ENCODE data around the gene ETFB.

Gene ETFB

DNA sequence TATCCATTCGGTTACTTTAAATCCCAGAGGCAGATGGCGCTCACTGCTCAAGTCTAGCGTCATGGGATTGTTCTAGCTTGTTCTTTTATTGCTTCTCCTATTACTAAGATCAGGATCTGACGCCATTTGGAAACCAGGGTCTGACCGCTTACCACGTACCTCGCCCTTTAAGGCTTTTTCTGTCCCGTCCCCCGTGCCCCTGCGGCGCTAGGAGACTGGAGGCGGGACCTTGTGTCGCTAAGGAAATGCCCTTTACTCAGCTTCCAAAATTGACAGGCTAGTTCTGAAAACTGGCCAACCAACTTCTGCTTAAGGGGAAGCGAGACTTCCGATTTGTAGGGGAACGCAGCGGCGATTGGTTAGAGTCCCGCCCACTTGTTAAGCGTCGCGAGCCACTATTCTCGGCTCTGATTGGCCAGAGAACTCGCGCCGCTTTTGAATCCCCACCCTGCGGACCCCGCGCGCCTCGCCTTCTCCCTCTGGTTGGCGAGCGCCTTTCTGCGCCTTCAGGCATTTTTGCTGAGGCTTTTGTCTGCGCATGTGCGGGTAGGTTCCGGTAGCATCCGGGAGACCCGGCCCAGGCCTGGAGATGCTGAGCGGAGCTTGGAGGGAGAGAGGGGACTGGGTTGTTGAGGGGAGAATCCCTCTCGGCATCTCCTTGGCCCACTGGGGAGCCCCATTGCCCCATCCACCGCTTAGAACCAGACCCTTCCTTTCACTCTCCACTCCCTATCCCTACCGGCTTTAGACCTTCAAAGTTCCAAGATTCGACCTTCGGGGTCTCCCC lies 28.1 kb upstream of the ETFB start:
- Histone ChIP-seq H3K27ac (ENCODE audit: low read depth, low read length, severe bottlenecking) (peak overlapping the region; percentile 79), H3K4me3 (ENCODE audit: extremely low read depth, insufficient read depth, low read length, poor library complexity, severe bottlenecking) (peak overlapping the region; percentile 50)
- 1 to 4% methylated on average over 35 to 41 of the region's 45 CpGs for WGBS, 2 experiments (ENCODE audit: insufficient coverage in 2 of 2)

DNA sequence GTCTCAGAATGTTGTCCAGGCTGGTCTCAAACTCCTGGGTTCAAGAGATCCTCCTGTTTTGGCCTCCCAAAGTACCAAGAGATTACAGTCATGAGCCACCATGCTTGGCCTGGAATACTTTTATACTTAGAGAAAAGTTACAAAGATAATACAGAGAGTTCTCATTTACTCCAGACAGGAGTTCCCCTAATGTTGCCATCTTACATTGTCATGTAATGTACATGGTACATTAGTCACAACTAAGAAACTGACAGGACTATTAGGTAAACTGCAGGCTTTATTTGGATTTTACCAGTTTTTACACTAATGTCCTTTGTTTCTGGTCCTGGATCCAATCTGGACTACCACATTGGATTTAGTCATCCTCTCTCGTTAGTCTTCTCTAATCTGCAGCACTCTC lies 26.5 kb upstream of the ETFB start:
- no CpG with 5 or more reads among the region's 1 CpG for WGBS, 2 experiments (ENCODE audit: insufficient coverage in 2 of 2)
- H3K36me3 ChIP-seq (ENCODE audit: control insufficient read depth, insufficient read depth, low read length) = no peaks in the 10 kb centered on the region
- H3K4me1 ChIP-seq (ENCODE audit: control insufficient read depth, insufficient read depth, low read length, poor library complexity, severe bottlenecking) = no peaks in the 10 kb centered on the region
- H3K9me3 ChIP-seq (ENCODE audit: control insufficient read depth, low read length) = no peaks in the 10 kb centered on the region
- no peak overlapping the region for H3K4me3 ChIP-seq (ENCODE audit: extremely low read depth, insufficient read depth, low read length, poor library complexity, severe bottlenecking)
- H3K27ac ChIP-seq (ENCODE audit: low read depth, low read length, severe bottlenecking) = no peak overlapping the region

More for the DNA sequence above, 28.1 kb upstream of the ETFB start:
- Histone ChIP-seq H3K36me3 (ENCODE audit: control insufficient read depth, insufficient read depth, low read length) (no peaks in the 10 kb centered on the region), H3K4me1 (ENCODE audit: control insufficient read depth, insufficient read depth, low read length, poor library complexity, severe bottlenecking) (no peaks in the 10 kb centered on the region), H3K9me3 (ENCODE audit: control insufficient read depth, low read length) (no peaks in the 10 kb centered on the region)

DNA sequence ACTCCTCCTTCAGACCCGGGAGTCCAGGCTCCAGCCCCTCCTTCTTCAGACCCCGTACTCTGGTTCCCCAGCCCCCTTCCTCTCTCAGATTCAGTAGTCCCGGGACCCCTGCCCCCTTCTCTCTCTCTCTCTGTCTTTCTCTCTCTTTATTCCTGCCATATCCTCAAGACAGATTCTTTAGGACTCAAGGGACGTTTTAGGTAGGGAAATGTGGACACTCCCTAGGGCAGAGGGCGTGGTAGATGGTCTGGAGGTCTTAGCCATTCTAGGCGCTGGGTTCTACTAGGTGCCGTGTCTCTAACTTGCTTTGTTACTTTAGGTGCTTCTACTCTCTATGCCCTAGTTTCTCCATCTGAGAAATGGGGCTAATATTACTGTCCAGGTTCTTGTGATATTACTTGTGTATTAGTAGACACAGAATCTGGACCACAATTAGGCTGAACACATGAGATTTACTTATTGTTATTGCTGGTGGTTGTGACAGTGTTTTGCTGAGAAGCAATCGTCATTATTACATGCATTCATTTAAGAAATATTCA lies 25.0 kb upstream of the ETFB start:
- Histone ChIP-seq H3K36me3 (ENCODE audit: control insufficient read depth, insufficient read depth, low read length) (no peaks in the 10 kb centered on the region), H3K9me3 (ENCODE audit: control insufficient read depth, low read length) (no peaks in the 10 kb centered on the region), H3K4me3 (ENCODE audit: extremely low read depth, insufficient read depth, low read length, poor library complexity, severe bottlenecking) (no peak overlapping the region), H3K4me1 (ENCODE audit: control insufficient read depth, insufficient read depth, low read length, poor library complexity, severe bottlenecking) (no peaks in the 10 kb centered on the region), H3K27ac (ENCODE audit: low read depth, low read length, severe bottlenecking) (no peak overlapping the region)
- WGBS, 2 experiments (ENCODE audit: insufficient coverage in 2 of 2) = 67 to 72% methylated on average over 2 to 3 of the region's 8 CpGs

DNA sequence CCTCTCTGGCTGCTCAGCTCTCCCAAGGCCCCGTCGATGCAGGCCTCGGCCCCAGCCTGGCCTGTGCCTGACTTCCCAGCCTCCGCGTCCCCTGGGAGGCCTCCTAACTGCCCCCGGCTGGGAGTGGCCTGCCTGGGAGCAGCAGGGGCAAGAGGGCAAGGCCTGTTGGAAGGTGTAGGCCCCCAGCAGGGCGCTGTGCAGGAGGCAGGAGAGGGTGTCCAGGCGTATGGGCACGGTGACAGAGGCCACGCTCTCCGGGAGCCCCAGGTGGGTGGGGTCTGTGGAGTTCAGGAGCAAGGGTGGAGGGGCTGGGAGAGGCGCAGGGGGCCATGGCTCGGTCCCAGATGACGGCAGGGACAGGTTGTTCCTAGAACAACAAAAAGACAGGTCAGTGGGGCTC lies 23.0 kb upstream of the ETFB start:
- no peaks in the 10 kb centered on the region for H3K4me1 ChIP-seq (ENCODE audit: control insufficient read depth, insufficient read depth, low read length, poor library complexity, severe bottlenecking)
- no peaks in the 10 kb centered on the region for H3K36me3 ChIP-seq (ENCODE audit: control insufficient read depth, insufficient read depth, low read length)
- no peak overlapping the region for H3K27ac ChIP-seq (ENCODE audit: low read depth, low read length, severe bottlenecking)
- WGBS, 2 experiments (ENCODE audit: insufficient coverage in 2 of 2) = 91 to 92% methylated on average over 9 to 14 of the region's 14 CpGs
- H3K9me3 ChIP-seq (ENCODE audit: control insufficient read depth, low read length) = no peaks in the 10 kb centered on the region
- no peak overlapping the region for H3K4me3 ChIP-seq (ENCODE audit: extremely low read depth, insufficient read depth, low read length, poor library complexity, severe bottlenecking)

DNA sequence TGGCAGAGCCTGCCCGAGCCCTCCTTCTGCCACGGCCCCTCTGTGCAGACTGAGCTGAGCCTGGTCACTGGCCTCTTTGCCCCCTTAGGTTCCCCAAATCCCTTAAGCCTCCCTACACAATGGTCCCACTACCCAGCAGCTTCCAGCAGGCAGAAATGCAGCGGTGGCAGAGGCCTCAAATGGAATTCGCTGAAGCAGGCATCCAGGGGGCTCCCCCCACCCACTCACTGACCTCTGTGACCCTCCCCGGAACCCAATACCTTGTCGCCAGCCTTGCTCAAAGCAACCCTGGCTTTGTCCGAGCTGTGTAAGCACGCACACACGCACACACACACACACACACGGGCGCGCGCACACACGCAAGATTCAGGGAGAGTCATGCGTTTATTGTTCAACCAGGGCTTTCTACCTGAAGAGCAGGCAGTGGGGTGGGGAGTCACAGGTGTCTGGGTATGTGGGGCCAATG lies 21.8 kb upstream of the ETFB start, which contains the start of gene LIM2:
Gene LIM2, minus strand, starts transcription at position 51 of the 466 bp plus-strand sequence. CDS start 531 bp downstream, outside the sequence.
- Histone ChIP-seq H3K4me3 (ENCODE audit: extremely low read depth, insufficient read depth, low read length, poor library complexity, severe bottlenecking) (no peak within 1 kb of the TSS), H3K9me3 (ENCODE audit: control insufficient read depth, low read length) (no peaks in the 10 kb centered on the region), H3K27ac (ENCODE audit: low read depth, low read length, severe bottlenecking) (no peak within 1 kb of the TSS), H3K36me3 (ENCODE audit: control insufficient read depth, insufficient read depth, low read length) (no peaks in the 10 kb centered on the region), H3K4me1 (ENCODE audit: control insufficient read depth, insufficient read depth, low read length, poor library complexity, severe bottlenecking) (no peaks in the 10 kb centered on the region)
- 87 to 95% methylated on average over 7 to 14 of the region's 15 CpGs for WGBS, 2 experiments (ENCODE audit: insufficient coverage in 2 of 2)

DNA sequence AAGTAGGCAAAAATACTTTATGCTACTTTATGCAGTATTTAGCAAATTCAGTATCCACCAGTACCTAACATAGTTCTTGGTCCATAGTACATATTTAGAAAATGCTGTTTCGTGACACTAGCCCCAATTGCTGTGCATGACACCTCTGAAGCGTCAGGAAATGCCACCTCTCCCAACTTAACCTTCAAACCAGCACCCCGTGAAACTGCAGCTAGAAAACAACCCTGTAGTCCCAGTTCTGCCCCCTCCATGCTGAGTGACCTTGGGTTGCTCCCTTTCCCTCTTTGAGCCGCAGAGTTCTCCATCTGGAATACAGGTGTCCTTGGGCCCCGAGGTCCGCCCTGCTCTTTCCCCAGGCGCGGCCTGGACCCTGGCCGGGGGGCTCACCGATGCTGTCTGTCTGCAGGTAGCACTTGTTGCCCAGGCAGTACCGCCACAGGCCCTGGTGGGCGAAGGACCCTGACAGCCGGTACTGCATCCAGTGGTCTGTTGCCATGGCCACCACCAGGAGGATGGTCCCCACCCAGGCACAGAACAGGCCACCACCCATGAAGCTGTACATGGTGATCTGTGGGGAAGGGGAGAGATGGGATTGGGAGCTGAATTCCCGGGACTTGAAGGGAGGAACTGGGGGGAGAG lies 20.8 kb upstream of the ETFB start:
- WGBS, 2 experiments (ENCODE audit: insufficient coverage in 2 of 2) = 90 to 92% methylated on average over 11 to 13 of the region's 14 CpGs
- H3K36me3 ChIP-seq (ENCODE audit: control insufficient read depth, insufficient read depth, low read length) = no peaks in the 10 kb centered on the region
- H3K4me1 ChIP-seq (ENCODE audit: control insufficient read depth, insufficient read depth, low read length, poor library complexity, severe bottlenecking) = no peaks in the 10 kb centered on the region
- no peaks in the 10 kb centered on the region for H3K9me3 ChIP-seq (ENCODE audit: control insufficient read depth, low read length)
- H3K4me3 ChIP-seq (ENCODE audit: extremely low read depth, insufficient read depth, low read length, poor library complexity, severe bottlenecking) = no peak overlapping the region
- H3K27ac ChIP-seq (ENCODE audit: low read depth, low read length, severe bottlenecking) = no peak overlapping the region

DNA sequence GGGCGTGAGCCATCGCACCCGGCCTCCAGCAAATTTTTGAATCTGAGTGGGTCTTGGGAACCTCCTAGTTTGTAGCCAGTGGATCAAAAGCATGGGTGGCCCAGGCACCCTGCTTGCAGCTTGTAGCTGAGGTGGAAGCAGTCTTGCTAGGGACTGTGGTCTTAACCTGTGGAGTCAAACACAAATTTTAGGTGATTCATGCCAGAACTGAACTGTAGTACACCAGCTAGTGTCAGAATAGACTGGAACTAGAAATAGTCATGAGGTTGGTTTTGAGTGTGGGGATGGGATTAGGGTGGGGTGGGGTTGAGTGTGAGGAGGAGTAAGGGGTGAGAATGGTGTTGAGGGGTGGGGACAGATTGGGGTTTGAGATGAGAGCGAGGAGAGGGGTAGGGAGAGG lies 15.8 kb upstream of the ETFB start:
- no peaks in the 10 kb centered on the region for H3K36me3 ChIP-seq (ENCODE audit: control insufficient read depth, insufficient read depth, low read length)
- no peak overlapping the region for H3K4me3 ChIP-seq (ENCODE audit: extremely low read depth, insufficient read depth, low read length, poor library complexity, severe bottlenecking)
- H3K9me3 ChIP-seq (ENCODE audit: control insufficient read depth, low read length) = peaks cover 4% of the 10 kb centered on the region
- H3K27ac ChIP-seq (ENCODE audit: low read depth, low read length, severe bottlenecking) = no peak overlapping the region
- WGBS, 2 experiments (ENCODE audit: insufficient coverage in 2 of 2) = 86 to 94% methylated on average over 1 to 4 of the region's 4 CpGs
- H3K4me1 ChIP-seq (ENCODE audit: control insufficient read depth, insufficient read depth, low read length, poor library complexity, severe bottlenecking) = no peaks in the 10 kb centered on the region

DNA sequence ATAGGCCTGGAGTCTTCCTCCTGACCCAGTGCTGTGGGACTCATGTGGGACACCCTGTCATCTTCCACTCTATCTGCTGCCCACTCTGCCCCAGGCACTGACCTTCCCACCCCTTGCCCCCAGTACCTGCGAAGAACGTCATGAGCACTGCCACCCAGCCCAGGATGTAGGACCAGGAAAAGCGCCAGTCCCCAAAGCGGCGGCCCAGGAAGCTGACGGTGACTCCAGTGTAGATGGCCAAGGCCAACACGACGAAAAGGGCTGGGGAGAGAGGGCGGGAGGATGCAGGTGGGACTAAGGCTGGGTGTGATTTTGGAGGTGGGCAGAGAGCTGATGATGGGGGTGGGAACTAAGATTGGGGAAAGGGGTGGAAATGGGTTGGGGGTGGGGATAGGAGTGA lies 14.2 kb upstream of the ETFB start:
- WGBS, 2 experiments (ENCODE audit: insufficient coverage in 2 of 2) = 91% methylated on average over 8 to 9 of the region's 9 CpGs
- Histone ChIP-seq H3K36me3 (ENCODE audit: control insufficient read depth, insufficient read depth, low read length) (no peaks in the 10 kb centered on the region), H3K4me3 (ENCODE audit: extremely low read depth, insufficient read depth, low read length, poor library complexity, severe bottlenecking) (no peak overlapping the region), H3K27ac (ENCODE audit: low read depth, low read length, severe bottlenecking) (no peak overlapping the region), H3K9me3 (ENCODE audit: control insufficient read depth, low read length) (peaks cover 4% of the 10 kb centered on the region), H3K4me1 (ENCODE audit: control insufficient read depth, insufficient read depth, low read length, poor library complexity, severe bottlenecking) (no peaks in the 10 kb centered on the region)

DNA sequence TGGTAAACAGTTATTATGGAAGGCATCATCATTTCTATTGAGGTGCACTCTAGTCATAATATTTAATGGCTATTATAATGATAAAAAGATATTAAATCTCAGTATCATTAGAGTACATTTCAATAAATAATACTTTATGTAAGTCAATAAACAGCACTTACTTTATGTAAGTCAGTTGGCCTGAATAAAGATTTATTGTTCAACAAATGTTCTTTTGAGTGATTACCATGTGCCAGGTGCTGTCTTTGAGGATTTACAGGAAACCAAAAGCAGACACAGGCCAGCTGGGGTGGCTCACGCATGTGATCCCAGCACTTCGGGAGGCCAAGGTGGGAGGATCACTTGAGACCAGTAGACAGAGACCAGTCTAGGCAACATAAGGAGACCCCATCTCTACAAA lies 11.2 kb upstream of the ETFB start:
- H3K4me1 ChIP-seq (ENCODE audit: control insufficient read depth, insufficient read depth, low read length, poor library complexity, severe bottlenecking) = peaks cover 4% of the 10 kb centered on the region
- no peaks in the 10 kb centered on the region for H3K36me3 ChIP-seq (ENCODE audit: control insufficient read depth, insufficient read depth, low read length)
- no peak overlapping the region for H3K27ac ChIP-seq (ENCODE audit: low read depth, low read length, severe bottlenecking)
- H3K9me3 ChIP-seq (ENCODE audit: control insufficient read depth, low read length) = peaks cover 4% of the 10 kb centered on the region
- no peak overlapping the region for H3K4me3 ChIP-seq (ENCODE audit: extremely low read depth, insufficient read depth, low read length, poor library complexity, severe bottlenecking)
- 89 to 100% methylated on average over 2 of the region's 2 CpGs for WGBS, 2 experiments (ENCODE audit: insufficient coverage in 2 of 2)

DNA sequence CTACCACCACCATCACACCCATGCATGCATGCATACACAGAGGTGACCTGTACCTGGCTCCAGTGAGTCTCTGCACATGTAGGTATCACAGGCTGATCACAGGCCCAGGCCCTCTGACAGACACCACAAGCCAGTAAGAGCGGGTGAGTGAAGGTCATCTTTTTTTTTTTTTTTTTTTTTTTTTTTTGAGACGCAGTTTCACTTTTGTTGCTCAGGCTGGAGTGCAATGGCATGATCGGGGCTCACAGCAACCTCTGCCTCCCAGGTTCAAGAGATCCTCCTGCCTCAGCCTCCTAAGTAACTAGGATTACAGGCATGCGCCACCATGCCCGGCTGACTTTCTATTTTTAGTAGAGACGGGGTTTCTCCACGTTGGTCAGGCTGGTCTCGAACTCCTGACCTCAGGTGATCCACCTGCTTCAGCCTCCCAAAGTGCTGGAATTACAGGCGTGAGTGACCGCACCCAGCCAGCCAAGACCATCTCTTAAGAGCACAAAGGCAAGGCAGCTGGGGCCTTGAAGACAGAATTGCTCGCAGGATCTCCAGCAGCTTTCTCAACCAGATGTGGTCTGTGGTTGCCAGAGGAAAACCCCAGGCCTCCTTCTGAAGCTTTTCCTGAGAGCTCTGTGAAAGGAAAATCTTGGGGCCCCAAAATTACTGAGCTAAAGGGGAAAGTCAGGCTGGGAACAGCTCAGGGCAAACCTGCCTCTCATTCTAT lies 9.5 kb upstream of the ETFB start:
- Histone ChIP-seq H3K27ac (ENCODE audit: low read depth, low read length, severe bottlenecking) (no peak overlapping the region), H3K9me3 (ENCODE audit: control insufficient read depth, low read length) (no peaks in the 10 kb centered on the region)
- 82 to 84% methylated on average over 8 to 9 of the region's 11 CpGs for whole genome bisulfite sequencing, 2 experiments (ENCODE audit: insufficient coverage in 2 of 2)

More for the DNA sequence above, 9.5 kb upstream of the ETFB start:
- no peaks in the 10 kb centered on the region for H3K36me3 ChIP-seq (ENCODE audit: control insufficient read depth, insufficient read depth, low read length)
- H3K4me1 ChIP-seq (ENCODE audit: control insufficient read depth, insufficient read depth, low read length, poor library complexity, severe bottlenecking) = peaks cover 4% of the 10 kb centered on the region
- no peak overlapping the region for H3K4me3 ChIP-seq (ENCODE audit: extremely low read depth, insufficient read depth, low read length, poor library complexity, severe bottlenecking)
